ENCODE data around the gene NUDT22. TPM values are rescaled to one million over a fixed set of nuclear protein-coding genes. Genes with fewer than 3 reads are reported as not detected.

Gene NUDT22
- total and polyA plus RNA-seq, 2 of the 4 experiments (the other 2 are of a cell fraction): 21.3 to 44.6 TPM

GRCh38 chr11:64223001-64223651 lies 2.9 kb upstream of the NUDT22 start:
- Histone ChIP-seq H2BK20ac (ENCODE audit: low read depth, low read length) (no peak overlapping the region), H3K4me2 (ENCODE audit: low read depth, low read length) (no peak overlapping the region), H3K18ac (ENCODE audit: low read depth, low read length) (no peak overlapping the region), H2BK120ac (ENCODE audit: low read depth, low read length) (no peak overlapping the region), H2AFZ (replicated peaks; ENCODE audit: low read length, poor library complexity) (no peak overlapping the region), H4K91ac (ENCODE audit: insufficient read depth, low read depth, low read length) (no peak overlapping the region), H3K9ac (ENCODE audit: low read depth, low read length) (no peak overlapping the region), H3K9me1 (ENCODE audit: insufficient read depth, low read length) (peaks cover 24% of the 10 kb centered on the region), H3K79me1 (ENCODE audit: low read depth in 1 of 2, low read length in 2 of 2) (peaks cover 22 to 39% of the 10 kb centered on the region in 2 experiments; a peak in 3 of 4 replicates), H3K9me3 (ENCODE audit: control insufficient read depth, insufficient read depth, low read length) (no peaks in the 10 kb centered on the region), H4K5ac (ENCODE audit: low read depth, low read length) (no peak overlapping the region), H2BK5ac (ENCODE audit: low read depth, low read length, poor library complexity, severe bottlenecking) (no peak overlapping the region), H3K4ac (ENCODE audit: low read depth, low read length) (no peak overlapping the region), H3K56ac (ENCODE audit: extremely low read depth, insufficient read depth, low read length) (no peak overlapping the region), H3K14ac (replicated peaks; ENCODE audit: low read depth, low read length) (no peak overlapping the region), H3K4me1 (ENCODE audit: control insufficient read depth, insufficient read depth, low read length) (peaks cover 14% of the 10 kb centered on the region), H2AK5ac (ENCODE audit: low read depth, low read length) (no peak overlapping the region), H2BK15ac (ENCODE audit: low read depth, low read length) (no peak overlapping the region), H3K36me3 (ENCODE audit: control insufficient read depth, insufficient read depth, low read length) (peaks cover 5% of the 10 kb centered on the region), H3K23ac (ENCODE audit: low read depth, low read length) (no peak overlapping the region), H3K27me3 (ENCODE audit: control insufficient read depth, insufficient read depth, low read length) (no peaks in the 10 kb centered on the region), H2AK9ac (replicated peaks; ENCODE audit: low read depth, low read length, poor library complexity) (no peak overlapping the region), H3K4me3 (ENCODE audit: insufficient read depth, low read depth, low read length) (no peak overlapping the region), H4K20me1 (ENCODE audit: insufficient read depth, low read length) (no peaks in the 10 kb centered on the region; the same call in 1 of the 2 replicates), H4K8ac (ENCODE audit: low read depth in 2 of 2, low read length in 2 of 2) (no peak overlapping the region), H3K27ac (ENCODE audit: insufficient read depth, low read length) (no peak overlapping the region)
- TF ChIP-seq ELK1 (IDR thresholded peaks at IDR 0.05; ENCODE audit: borderline replicate concordance, low read depth, low read length) (no peak), RCOR1 (IDR thresholded peaks at IDR 0.05; ENCODE audit: insufficient replicate concordance, low read length) (no peak), CTCF (conservative IDR thresholded peaks at IDR 0.05; ENCODE audit: low read depth, low read length) (no peak), MAFK (IDR thresholded peaks at IDR 0.05; ENCODE audit: low read depth, low read length) (no peak), FOS (IDR thresholded peaks at IDR 0.05; ENCODE audit: low read depth, low read length) (no peak), POLR2A (IDR thresholded peaks at IDR 0.05; ENCODE audit: low read depth, low read length) (no peak), CEBPB (IDR thresholded peaks at IDR 0.05; ENCODE audit: low read depth, low read length) (no peak), RFX5 (IDR thresholded peaks at IDR 0.05; ENCODE audit: low read depth, low read length) (no peak), RAD21 (IDR thresholded peaks at IDR 0.05; ENCODE audit: low read length) (no peak)
- ChIA-PET CTCF (no interaction called here), POLR2A (ENCODE audit: unreplicated experiment) (interaction anchor here (0.6 kb wide), 1 partner anchor 8 kb away, joined by 4 read pairs; no protein-coding TSS in a partner anchor)
- 96% methylated on average over 19 of the region's 24 CpGs; no CpG with 5 or more reads in 1 of the 2 experiments for WGBS, 2 experiments (ENCODE audit: extremely low coverage in 2 of 2, insufficient read length in 1 of 2)
- intact Hi-C loops (cut with micrococcal nuclease) (no loop called here), in situ Hi-C loops (cut with MboI; ENCODE audit: low sequenced_read_pairs) (no loop called here), dilution Hi-C loops (cut with HindIII; ENCODE audit: low sequenced_read_pairs, unreplicated experiment) (no loop called here)
- BruUV-seq (replicated peaks): no TSS peak
- ATAC-seq (ENCODE audit: low read depth) (no peak), DNase-seq (no peak)

Data from IMR-90 (cell line).